Measurements from ENCODE around the gene TRUB2.
"Not testable (repeated sequence)": the region's sequence is repeated elsewhere in the genome, so short reads cannot be mapped to it uniquely, and the experiment has no call there.

Gene TRUB2

DNA sequence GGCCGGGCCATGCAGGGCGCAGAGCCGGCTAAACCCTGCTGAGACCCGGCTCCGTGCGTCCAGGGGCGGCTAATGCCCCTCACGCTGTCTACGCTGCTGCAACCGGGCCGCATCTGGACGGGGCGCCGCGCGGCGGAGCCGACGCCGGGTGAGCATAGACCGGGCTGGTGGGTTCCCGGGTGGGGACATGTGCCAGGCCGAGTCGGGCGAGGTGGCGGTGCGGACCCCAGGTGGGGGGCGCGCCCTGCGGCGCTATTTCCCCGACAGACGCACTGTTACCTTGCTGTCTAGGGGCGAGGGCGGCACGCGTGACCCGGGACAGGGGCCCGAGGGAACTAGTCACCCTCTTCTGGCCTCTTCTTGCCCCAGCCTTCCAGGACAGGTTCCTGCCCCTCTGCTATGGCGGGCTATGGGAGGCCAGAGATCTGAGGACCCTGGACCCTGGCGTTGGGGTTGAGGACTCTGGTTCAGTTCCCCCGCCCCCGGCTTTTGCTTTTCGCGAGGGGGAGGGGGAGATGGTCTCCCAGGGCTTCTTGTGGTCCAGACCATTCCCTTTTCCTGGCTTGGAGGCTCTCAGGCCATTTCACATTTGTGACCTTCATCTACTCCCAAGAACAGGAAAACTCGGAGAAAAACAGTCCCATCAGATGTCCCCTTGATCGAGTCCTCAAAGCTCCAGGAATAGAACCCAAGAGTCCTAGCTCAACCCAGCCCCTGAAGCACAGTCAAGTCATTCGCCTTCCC is 18.6 kb upstream of the TRUB2 start:
- Histone ChIP-seq H3K36me3 (ENCODE audit: control insufficient read depth in 2 of 2, insufficient read depth in 2 of 2, low read length in 2 of 2) (peaks cover 10 to 25% of the 10 kb centered on the region in 2 donors), H3K27ac (ENCODE audit: low read length) (no peak overlapping the region), H3K9ac (ENCODE audit: low read length in 2 of 2) (peak overlapping the region; percentile 69 to 79)

DNA sequence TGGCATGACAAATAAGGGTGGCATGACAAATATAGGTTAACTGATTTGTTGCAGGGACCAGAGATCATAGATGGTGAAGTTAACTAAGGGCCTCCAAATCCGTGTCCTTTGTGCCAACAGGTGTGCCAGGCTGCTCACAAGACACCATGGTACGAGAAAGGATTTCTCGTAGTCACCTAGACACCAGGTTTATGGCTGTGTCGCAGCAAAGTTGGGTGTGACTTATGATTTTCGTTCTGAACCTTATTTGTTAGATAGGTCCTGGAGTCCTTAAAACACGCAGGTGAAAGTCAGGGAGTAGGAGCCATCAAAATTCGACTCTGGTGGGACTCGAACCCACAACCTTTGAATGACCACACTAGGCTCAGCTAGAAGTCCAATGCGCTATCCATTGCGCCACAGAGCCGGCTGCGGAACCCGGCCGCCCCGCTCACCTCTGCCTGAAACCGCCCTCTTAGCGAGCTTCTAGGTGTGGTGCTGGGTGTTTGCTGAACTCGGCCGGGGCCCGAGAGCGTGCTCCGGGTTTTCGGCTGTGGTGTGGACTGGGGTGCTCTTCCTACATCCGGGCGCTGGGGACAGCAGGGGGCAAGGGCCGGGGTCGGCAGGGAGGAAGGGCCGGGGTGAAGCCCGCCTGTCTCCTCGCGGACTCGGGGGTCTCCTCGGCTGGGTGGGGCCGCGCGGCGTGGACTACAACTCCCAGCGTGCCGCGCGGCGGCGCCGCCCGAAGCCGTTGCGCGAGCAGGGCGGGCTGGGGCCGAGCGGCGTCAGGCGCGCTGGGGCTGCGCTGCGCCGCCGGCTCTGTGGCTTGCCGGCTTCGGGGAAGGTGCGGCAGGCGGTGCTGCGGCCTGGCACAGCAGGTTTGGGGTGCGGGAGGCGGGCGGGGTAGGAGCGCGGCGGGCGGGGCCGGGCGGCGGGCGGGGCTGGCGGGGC is 17.8 kb upstream of the TRUB2 start, which contains the start of gene SLC27A4:
SLC27A4 (plus strand) TSS at position 767 of the 930 bp plus-strand sequence. CDS start 2,606 bp downstream, outside the sequence.
- H3K9ac ChIP-seq (ENCODE audit: low read length in 2 of 2), result peak within 1 kb of the TSS; percentile 71 to 79
- no peaks in the 10 kb centered on the region for H3K27me3 ChIP-seq (ENCODE audit: control insufficient read depth in 1 of 2, insufficient read depth in 2 of 2, low read length in 2 of 2)
- H3K36me3 ChIP-seq (ENCODE audit: control insufficient read depth in 2 of 2, insufficient read depth in 2 of 2, low read length in 2 of 2), result peaks cover 5 to 17% of the 10 kb centered on the region in 2 donors
- H3K4me1 ChIP-seq (ENCODE audit: control insufficient read depth, insufficient read depth, low read length), result peaks cover 17% of the 10 kb centered on the region
- H3K4me3 ChIP-seq (ENCODE audit: low read length in 2 of 2), result peak within 1 kb of the TSS; percentile 80 to 83
- no peaks in the 10 kb centered on the region for H3K9me3 ChIP-seq (ENCODE audit: control insufficient read depth in 2 of 2, low read length in 2 of 2)
- peak within 1 kb of the TSS; percentile 37 for H3K27ac ChIP-seq (ENCODE audit: low read length)

More for the DNA sequence above, 18.6 kb upstream of the TRUB2 start:
- no peaks in the 10 kb centered on the region for H3K27me3 ChIP-seq (ENCODE audit: control insufficient read depth in 1 of 2, insufficient read depth in 2 of 2, low read length in 2 of 2)
- H3K9me3 ChIP-seq (ENCODE audit: control insufficient read depth in 2 of 2, low read length in 2 of 2), result no peaks in the 10 kb centered on the region
- H3K4me1 ChIP-seq (ENCODE audit: control insufficient read depth, insufficient read depth, low read length), result peaks cover 17% of the 10 kb centered on the region
- peak overlapping the region; percentile 48 to 83 for H3K4me3 ChIP-seq (ENCODE audit: low read length in 2 of 2)

DNA sequence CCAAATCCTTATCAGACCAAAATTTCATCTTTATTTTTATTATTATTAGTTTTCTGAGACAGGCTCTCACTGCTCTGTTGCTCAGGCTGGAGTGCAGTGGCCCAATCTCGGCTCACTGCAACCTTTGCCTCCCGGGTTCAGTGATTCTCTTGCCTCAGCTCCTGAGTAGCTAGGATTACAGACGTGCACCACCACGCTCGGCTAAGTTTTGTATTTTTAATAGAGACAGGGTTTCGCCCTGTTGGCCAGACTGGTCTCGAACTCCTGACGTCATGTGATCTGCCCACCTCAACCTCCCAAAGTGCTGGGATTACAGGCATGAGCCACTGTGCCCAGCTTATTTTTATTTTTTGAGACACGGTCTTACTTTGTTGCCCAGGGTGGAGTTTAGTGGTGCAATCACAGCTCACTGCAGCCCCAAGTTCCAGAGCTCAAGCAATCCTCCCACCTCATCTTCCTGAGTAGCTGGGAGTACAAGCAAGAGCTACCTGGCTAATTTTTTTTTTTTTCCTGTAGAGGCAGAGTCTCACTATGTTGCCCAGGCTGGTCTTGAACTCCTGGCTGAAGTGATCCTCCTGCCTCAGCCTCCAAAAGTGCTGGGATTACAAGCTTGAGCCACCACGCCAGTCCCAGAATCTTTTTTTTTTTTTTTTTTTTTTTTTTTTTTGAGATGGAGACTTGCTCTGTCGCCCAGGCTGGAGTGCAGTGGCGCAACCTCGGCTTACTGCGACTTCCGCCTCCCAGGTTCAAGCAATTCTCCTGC is 16.8 kb upstream of the TRUB2 start:
- H3K27me3 ChIP-seq (ENCODE audit: control insufficient read depth in 1 of 2, insufficient read depth in 2 of 2, low read length in 2 of 2); H3K9ac ChIP-seq (ENCODE audit: low read length in 2 of 2); H3K36me3 ChIP-seq (ENCODE audit: control insufficient read depth in 2 of 2, insufficient read depth in 2 of 2, low read length in 2 of 2); H3K9me3 ChIP-seq (ENCODE audit: control insufficient read depth in 2 of 2, low read length in 2 of 2); H3K27ac ChIP-seq (ENCODE audit: low read length); H3K4me3 ChIP-seq (ENCODE audit: low read length in 2 of 2): not testable (repeated sequence)
- H3K4me1 ChIP-seq (ENCODE audit: control insufficient read depth, insufficient read depth, low read length), result peaks cover 17% of the 10 kb centered on the region

DNA sequence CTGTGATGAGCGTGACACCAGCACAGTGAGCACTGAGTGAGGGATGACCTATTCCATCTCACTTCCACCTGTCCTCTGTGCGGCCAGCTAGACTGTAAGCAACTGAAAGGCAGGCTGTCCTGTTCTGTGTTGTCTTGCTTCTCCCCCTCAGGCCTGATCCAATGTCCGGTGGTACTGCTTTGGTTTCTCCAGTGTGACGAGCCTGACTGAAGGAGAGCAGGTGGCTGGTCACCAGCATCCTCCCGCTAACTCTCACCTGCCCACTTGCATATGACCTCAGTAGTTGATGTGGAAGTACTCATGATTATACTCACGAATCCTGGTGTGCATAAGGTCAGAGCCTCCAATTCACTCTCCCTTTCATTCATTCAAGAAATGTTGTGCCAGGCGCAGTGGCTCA is 15.7 kb upstream of the TRUB2 start:
- H3K4me3 ChIP-seq (ENCODE audit: low read length in 2 of 2), result no peak overlapping the region
- no peak overlapping the region for H3K9ac ChIP-seq (ENCODE audit: low read length in 2 of 2)
- H3K27ac ChIP-seq (ENCODE audit: low read length), result no peak overlapping the region
- H3K27me3 ChIP-seq (ENCODE audit: control insufficient read depth in 1 of 2, insufficient read depth in 2 of 2, low read length in 2 of 2), result no peaks in the 10 kb centered on the region
- no peaks in the 10 kb centered on the region for H3K9me3 ChIP-seq (ENCODE audit: control insufficient read depth in 2 of 2, low read length in 2 of 2)
- peaks cover 17% of the 10 kb centered on the region for H3K4me1 ChIP-seq (ENCODE audit: control insufficient read depth, insufficient read depth, low read length)
- peaks cover 3 to 8% of the 10 kb centered on the region in 2 donors for H3K36me3 ChIP-seq (ENCODE audit: control insufficient read depth in 2 of 2, insufficient read depth in 2 of 2, low read length in 2 of 2)

DNA sequence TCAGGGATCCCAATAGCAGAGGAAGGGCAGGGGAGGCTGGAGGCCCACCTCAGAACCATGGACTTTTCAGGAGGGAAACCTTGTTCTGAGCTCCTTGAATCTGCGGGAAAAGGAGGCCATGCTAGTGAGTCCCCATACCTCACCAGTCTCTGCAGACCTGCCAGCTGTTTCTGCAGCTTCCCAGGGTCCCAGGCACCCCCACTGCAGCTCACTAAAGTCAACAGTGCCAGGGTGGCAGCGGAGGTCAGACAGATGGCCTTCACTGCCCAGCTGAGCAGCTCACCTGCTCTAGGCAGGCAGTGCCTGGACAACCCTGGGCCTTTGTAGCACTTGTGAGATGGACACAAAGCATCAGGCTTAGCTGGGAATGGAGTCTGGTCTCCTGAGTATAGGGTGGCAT is 13.7 kb upstream of the TRUB2 start:
- H3K4me1 ChIP-seq (ENCODE audit: control insufficient read depth, insufficient read depth, low read length), result peaks cover 7% of the 10 kb centered on the region
- no peaks in the 10 kb centered on the region for H3K27me3 ChIP-seq (ENCODE audit: control insufficient read depth in 1 of 2, insufficient read depth in 2 of 2, low read length in 2 of 2)
- H3K4me3 ChIP-seq (ENCODE audit: low read length in 2 of 2), result no peak overlapping the region
- H3K9me3 ChIP-seq (ENCODE audit: control insufficient read depth in 2 of 2, low read length in 2 of 2), result no peaks in the 10 kb centered on the region
- H3K9ac ChIP-seq (ENCODE audit: low read length in 2 of 2), result no peak overlapping the region
- H3K27ac ChIP-seq (ENCODE audit: low read length), result no peak overlapping the region
- H3K36me3 ChIP-seq (ENCODE audit: control insufficient read depth in 2 of 2, insufficient read depth in 2 of 2, low read length in 2 of 2), result peaks cover 10 to 12% of the 10 kb centered on the region in 2 donors

DNA sequence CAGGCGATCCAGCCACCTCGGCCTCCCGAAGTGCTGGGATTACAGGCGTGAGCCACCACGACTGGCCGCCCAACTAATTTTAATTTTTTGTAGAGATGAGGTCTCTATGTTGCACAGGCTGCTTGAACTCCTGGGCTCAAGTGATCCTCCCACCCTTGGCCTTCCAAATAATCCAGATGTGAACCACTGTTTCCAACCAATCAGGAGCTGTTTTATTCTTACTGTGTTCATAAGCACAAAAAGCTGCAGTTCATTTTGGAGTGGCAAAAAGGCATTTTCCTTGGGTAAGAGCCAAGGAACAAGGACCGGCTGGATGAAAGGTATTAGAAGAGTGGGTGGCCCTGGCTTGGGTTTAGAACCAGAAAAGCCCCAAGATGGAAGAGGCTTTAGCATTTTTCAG is 12.9 kb upstream of the TRUB2 start:
- Histone ChIP-seq H3K27me3 (ENCODE audit: control insufficient read depth in 1 of 2, insufficient read depth in 2 of 2, low read length in 2 of 2) (no peaks in the 10 kb centered on the region), H3K36me3 (ENCODE audit: control insufficient read depth in 2 of 2, insufficient read depth in 2 of 2, low read length in 2 of 2) (peaks cover 10 to 12% of the 10 kb centered on the region in 2 donors), H3K9ac (ENCODE audit: low read length in 2 of 2) (no peak overlapping the region), H3K4me3 (ENCODE audit: low read length in 2 of 2) (no peak overlapping the region), H3K27ac (ENCODE audit: low read length) (no peak overlapping the region), H3K4me1 (ENCODE audit: control insufficient read depth, insufficient read depth, low read length) (peaks cover 4% of the 10 kb centered on the region), H3K9me3 (ENCODE audit: control insufficient read depth in 2 of 2, low read length in 2 of 2) (no peaks in the 10 kb centered on the region)

DNA sequence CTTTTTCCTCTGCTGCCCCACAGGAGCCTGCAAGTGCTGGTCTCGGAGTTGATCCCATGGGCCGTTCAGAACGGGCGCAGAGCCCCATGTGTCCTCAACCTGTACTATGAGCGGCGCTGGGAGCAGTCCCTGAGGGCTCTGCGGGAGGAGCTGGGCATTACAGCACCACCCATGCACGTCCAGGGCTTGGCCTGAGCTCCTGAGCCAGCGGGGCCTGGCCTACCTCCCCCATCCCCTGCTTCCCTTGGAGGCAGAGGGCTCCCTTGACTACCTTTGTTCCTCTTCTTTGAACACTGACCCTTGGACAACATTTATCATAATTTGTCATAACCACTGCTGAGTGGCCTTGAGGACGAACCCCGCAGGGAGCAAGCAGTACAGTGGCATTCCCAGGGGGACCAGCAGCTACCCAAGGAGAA is 11.2 kb upstream of the TRUB2 start:
- Histone ChIP-seq H3K27me3 (ENCODE audit: control insufficient read depth in 1 of 2, insufficient read depth in 2 of 2, low read length in 2 of 2) (no peaks in the 10 kb centered on the region), H3K36me3 (ENCODE audit: control insufficient read depth in 2 of 2, insufficient read depth in 2 of 2, low read length in 2 of 2) (peaks cover 14 to 19% of the 10 kb centered on the region in 2 donors), H3K4me1 (ENCODE audit: control insufficient read depth, insufficient read depth, low read length) (no peaks in the 10 kb centered on the region), H3K9ac (ENCODE audit: low read length in 2 of 2) (no peak overlapping the region), H3K4me3 (ENCODE audit: low read length in 2 of 2) (no peak overlapping the region), H3K27ac (ENCODE audit: low read length) (no peak overlapping the region), H3K9me3 (ENCODE audit: control insufficient read depth in 2 of 2, low read length in 2 of 2) (no peaks in the 10 kb centered on the region)

DNA sequence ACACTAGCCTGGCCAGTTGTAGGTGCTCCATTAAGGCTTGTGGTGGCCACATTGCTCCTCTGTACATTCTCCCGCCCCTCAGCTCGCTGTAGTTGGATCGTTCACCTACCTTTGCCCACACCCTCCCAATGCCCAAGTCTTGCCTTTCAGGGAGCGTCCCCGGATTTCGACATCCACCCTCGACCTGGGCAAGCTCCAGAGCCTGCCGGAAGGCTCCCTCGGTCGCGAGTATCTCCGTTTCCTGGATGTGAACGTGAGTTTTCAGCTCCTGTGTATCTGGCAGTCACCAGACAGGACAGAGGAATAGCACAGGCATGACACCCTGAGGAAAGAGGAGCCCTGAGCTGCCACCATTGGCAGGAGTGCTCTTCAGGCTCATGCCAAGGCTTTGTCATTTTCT is 3.4 kb upstream of the TRUB2 start:
- no peak overlapping the region for H3K27ac ChIP-seq (ENCODE audit: low read length)
- H3K27me3 ChIP-seq (ENCODE audit: control insufficient read depth in 1 of 2, insufficient read depth in 2 of 2, low read length in 2 of 2), result no peaks in the 10 kb centered on the region
- no peaks in the 10 kb centered on the region for H3K9me3 ChIP-seq (ENCODE audit: control insufficient read depth in 2 of 2, low read length in 2 of 2)
- no peak overlapping the region for H3K9ac ChIP-seq (ENCODE audit: low read length in 2 of 2)
- peaks cover 20 to 32% of the 10 kb centered on the region in 2 donors for H3K36me3 ChIP-seq (ENCODE audit: control insufficient read depth in 2 of 2, insufficient read depth in 2 of 2, low read length in 2 of 2)
- H3K4me1 ChIP-seq (ENCODE audit: control insufficient read depth, insufficient read depth, low read length), result peaks cover 25% of the 10 kb centered on the region
- H3K4me3 ChIP-seq (ENCODE audit: low read length in 2 of 2), result no peak overlapping the region

DNA sequence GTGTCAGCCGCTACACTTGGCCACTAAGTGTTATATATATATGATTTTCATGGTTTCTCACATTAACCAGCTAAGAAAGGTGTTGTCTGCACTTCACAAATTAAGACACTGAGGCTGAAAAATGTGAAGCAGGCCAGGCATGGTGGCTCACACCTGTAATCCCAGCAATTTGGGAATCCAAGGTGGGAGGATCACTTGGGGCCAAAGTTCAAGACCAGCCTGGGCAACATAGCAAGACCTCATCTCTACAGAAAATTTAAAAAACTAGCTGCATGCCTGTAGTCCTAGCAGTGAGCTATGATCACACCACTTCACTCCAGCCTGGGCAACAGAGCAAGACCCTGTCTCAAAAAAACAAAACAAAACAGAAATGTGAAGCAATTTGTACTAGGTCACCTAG is 2.2 kb upstream of the TRUB2 start:
- no peak overlapping the region for H3K27ac ChIP-seq (ENCODE audit: low read length)
- H3K36me3 ChIP-seq (ENCODE audit: control insufficient read depth in 2 of 2, insufficient read depth in 2 of 2, low read length in 2 of 2), result peaks cover 20 to 29% of the 10 kb centered on the region in 2 donors
- H3K4me3 ChIP-seq (ENCODE audit: low read length in 2 of 2), result no peak overlapping the region
- no peaks in the 10 kb centered on the region for H3K27me3 ChIP-seq (ENCODE audit: control insufficient read depth in 1 of 2, insufficient read depth in 2 of 2, low read length in 2 of 2)
- peaks cover 25% of the 10 kb centered on the region for H3K4me1 ChIP-seq (ENCODE audit: control insufficient read depth, insufficient read depth, low read length)
- H3K9me3 ChIP-seq (ENCODE audit: control insufficient read depth in 2 of 2, low read length in 2 of 2), result no peaks in the 10 kb centered on the region
- peak overlapping the region; percentile 16 to 29 for H3K9ac ChIP-seq (ENCODE audit: low read length in 2 of 2)

DNA sequence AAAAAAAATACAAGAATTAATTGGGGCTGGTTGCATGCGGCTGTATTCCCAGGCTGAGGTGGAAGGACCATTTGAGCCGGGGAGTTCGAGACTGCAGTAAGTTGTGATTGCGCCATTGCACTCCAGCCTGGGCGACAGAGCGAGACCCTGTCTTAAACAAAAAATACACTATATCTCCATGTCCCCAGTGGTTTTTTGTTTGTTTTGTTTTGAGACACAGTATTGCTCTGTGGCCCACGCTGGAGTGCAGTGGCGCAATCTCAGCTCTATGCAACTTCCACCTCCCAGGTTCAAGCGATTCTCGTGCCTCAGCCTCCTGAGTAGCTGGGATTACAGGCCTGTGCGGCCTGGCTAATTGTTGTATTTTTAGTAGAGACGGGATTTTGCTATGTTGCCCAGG is 1.5 kb upstream of the TRUB2 start:
- H3K4me3 ChIP-seq (ENCODE audit: low read length in 2 of 2), result peak overlapping the region; percentile 98
- peaks cover 25% of the 10 kb centered on the region for H3K4me1 ChIP-seq (ENCODE audit: control insufficient read depth, insufficient read depth, low read length)
- H3K9ac ChIP-seq (ENCODE audit: low read length in 2 of 2), result peak overlapping the region in 1 of 2 donors; percentile 76
- H3K27ac ChIP-seq (ENCODE audit: low read length), result no peak overlapping the region
- peaks cover 20 to 26% of the 10 kb centered on the region in 2 donors for H3K36me3 ChIP-seq (ENCODE audit: control insufficient read depth in 2 of 2, insufficient read depth in 2 of 2, low read length in 2 of 2)
- H3K9me3 ChIP-seq (ENCODE audit: control insufficient read depth in 2 of 2, low read length in 2 of 2), result no peaks in the 10 kb centered on the region
- H3K27me3 ChIP-seq (ENCODE audit: control insufficient read depth in 1 of 2, insufficient read depth in 2 of 2, low read length in 2 of 2), result no peaks in the 10 kb centered on the region
